ENCODE data around the gene HMGXB3. TPM values are rescaled to one million over a fixed set of nuclear protein-coding genes. Genes with fewer than 3 reads are reported as not detected.

Gene HMGXB3
- polyA plus RNA-seq, 1 donor from 2014 or later = 66.6 TPM

DNA sequence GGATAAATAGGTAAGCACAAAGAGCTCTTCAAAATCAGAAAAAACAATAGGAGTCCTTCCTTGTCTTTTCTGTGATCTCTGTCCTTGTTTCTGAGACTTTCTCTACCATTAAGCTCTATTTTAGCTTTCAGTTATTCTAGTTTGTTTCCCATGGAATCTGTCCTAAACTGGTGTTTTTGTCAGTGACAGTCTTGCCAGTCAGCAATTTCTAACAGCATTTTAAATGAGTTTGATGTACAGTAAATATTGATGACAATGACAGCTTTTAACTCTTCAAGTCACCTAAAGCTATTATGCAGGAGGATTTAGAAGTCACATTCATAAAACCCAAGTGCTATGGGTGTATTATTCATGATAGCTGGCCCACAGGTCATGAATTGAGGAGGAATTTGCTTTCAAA, 18.0 kb upstream of the HMGXB3 start:
- peaks cover 3% of the 10 kb centered on the region for H3K36me3 ChIP-seq (ENCODE audit: insufficient read depth, low read length)
- H3K4me2 ChIP-seq (ENCODE audit: low read length) = no peak overlapping the region
- H3K9me2 ChIP-seq (ENCODE audit: insufficient read depth, low read length) = no peaks in the 10 kb centered on the region
- no peaks in the 10 kb centered on the region for H4K20me1 ChIP-seq (ENCODE audit: insufficient read depth)
- H3K4me3 ChIP-seq (ENCODE audit: low read length) = no peak overlapping the region
- TF ChIP-seq EZH2 (IDR thresholded peaks at IDR 0.05; ENCODE audit: borderline replicate concordance, insufficient read depth, low read length, poor library complexity, severe bottlenecking) (no peak), TAF1 (IDR thresholded peaks at IDR 0.05; ENCODE audit: low read depth) (no peak), EP300 (conservative IDR thresholded peaks at IDR 0.05; ENCODE audit: poor library complexity, severe bottlenecking) (no peak), MXI1 (conservative IDR thresholded peaks at IDR 0.05; ENCODE audit: poor library complexity, severe bottlenecking) (no peak), CTCF (IDR thresholded peaks at IDR 0.05; ENCODE audit: poor library complexity, severe bottlenecking) (no peak), POLR2AphosphoS5 (IDR thresholded peaks at IDR 0.05) (no peak), SMC3 (conservative IDR thresholded peaks at IDR 0.05; ENCODE audit: poor library complexity) (no peak)
- H3F3A ChIP-seq (ENCODE audit: insufficient read depth, low read length, poor library complexity, severe bottlenecking) = no peaks in the 10 kb centered on the region
- no peak overlapping the region for H2AFZ ChIP-seq (ENCODE audit: low read depth, low read length)
- no peaks in the 10 kb centered on the region for H3K79me2 ChIP-seq (replicated peaks; ENCODE audit: insufficient read depth, low read length)
- H3K9me3 ChIP-seq (ENCODE audit: low read length) = no peaks in the 10 kb centered on the region
- no peak overlapping the region for H3K9ac ChIP-seq (ENCODE audit: low read length)
- no peaks in the 10 kb centered on the region for H3K27me3 ChIP-seq (ENCODE audit: insufficient read depth, low read depth, low read length)
- no peak overlapping the region for H3K27ac ChIP-seq (ENCODE audit: low read length)

- H3K4me2 ChIP-seq (ENCODE audit: low read length) = no peak overlapping the region
- H3K27me3 ChIP-seq (ENCODE audit: insufficient read depth, low read depth, low read length) = no peaks in the 10 kb centered on the region
- no peaks in the 10 kb centered on the region for H4K20me1 ChIP-seq (ENCODE audit: insufficient read depth)
- no peaks in the 10 kb centered on the region for H3F3A ChIP-seq (ENCODE audit: insufficient read depth, low read length, poor library complexity, severe bottlenecking)
- TF ChIP-seq POLR2AphosphoS5 (IDR thresholded peaks at IDR 0.05) (no peak), TAF1 (IDR thresholded peaks at IDR 0.05; ENCODE audit: low read depth) (no peak), SMC3 (conservative IDR thresholded peaks at IDR 0.05; ENCODE audit: poor library complexity) (no peak), CTCF (IDR thresholded peaks at IDR 0.05; ENCODE audit: poor library complexity, severe bottlenecking) (no peak), RAD21 (conservative IDR thresholded peaks at IDR 0.05) (no peak), MXI1 (conservative IDR thresholded peaks at IDR 0.05; ENCODE audit: poor library complexity, severe bottlenecking) (no peak), EZH2 (IDR thresholded peaks at IDR 0.05; ENCODE audit: borderline replicate concordance, insufficient read depth, low read length, poor library complexity, severe bottlenecking) (no peak), EP300 (conservative IDR thresholded peaks at IDR 0.05; ENCODE audit: poor library complexity, severe bottlenecking) (no peak)
- TF ChIP-seq, protein P1, sequence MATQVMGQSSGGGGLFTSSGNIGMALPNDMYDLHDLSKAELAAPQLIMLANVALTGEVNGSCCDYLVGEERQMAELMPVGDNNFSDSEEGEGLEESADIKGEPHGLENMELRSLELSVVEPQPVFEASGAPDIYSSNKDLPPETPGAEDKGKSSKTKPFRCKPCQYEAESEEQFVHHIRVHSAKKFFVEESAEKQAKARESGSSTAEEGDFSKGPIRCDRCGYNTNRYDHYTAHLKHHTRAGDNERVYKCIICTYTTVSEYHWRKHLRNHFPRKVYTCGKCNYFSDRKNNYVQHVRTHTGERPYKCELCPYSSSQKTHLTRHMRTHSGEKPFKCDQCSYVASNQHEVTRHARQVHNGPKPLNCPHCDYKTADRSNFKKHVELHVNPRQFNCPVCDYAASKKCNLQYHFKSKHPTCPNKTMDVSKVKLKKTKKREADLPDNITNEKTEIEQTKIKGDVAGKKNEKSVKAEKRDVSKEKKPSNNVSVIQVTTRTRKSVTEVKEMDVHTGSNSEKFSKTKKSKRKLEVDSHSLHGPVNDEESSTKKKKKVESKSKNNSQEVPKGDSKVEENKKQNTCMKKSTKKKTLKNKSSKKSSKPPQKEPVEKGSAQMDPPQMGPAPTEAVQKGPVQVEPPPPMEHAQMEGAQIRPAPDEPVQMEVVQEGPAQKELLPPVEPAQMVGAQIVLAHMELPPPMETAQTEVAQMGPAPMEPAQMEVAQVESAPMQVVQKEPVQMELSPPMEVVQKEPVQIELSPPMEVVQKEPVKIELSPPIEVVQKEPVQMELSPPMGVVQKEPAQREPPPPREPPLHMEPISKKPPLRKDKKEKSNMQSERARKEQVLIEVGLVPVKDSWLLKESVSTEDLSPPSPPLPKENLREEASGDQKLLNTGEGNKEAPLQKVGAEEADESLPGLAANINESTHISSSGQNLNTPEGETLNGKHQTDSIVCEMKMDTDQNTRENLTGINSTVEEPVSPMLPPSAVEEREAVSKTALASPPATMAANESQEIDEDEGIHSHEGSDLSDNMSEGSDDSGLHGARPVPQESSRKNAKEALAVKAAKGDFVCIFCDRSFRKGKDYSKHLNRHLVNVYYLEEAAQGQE (IDR thresholded peaks at IDR 0.05; ENCODE audit: borderline replicate concordance) = no peak
- H3K9me2 ChIP-seq (ENCODE audit: insufficient read depth, low read length) = no peaks in the 10 kb centered on the region
- H3K9me3 ChIP-seq (ENCODE audit: low read length) = no peaks in the 10 kb centered on the region
- H2AFZ ChIP-seq (ENCODE audit: low read depth, low read length) = no peak overlapping the region
- no peaks in the 10 kb centered on the region for H3K79me2 ChIP-seq (replicated peaks; ENCODE audit: insufficient read depth, low read length)
- H3K36me3 ChIP-seq (ENCODE audit: insufficient read depth, low read length) = no peaks in the 10 kb centered on the region
- no peak overlapping the region for H3K27ac ChIP-seq (ENCODE audit: low read length)
- no peak overlapping the region for H3K9ac ChIP-seq (ENCODE audit: low read length)
- H3K4me3 ChIP-seq (ENCODE audit: low read length) = no peak overlapping the region
These were observed 12.4 kb upstream of the HMGXB3 start for GRCh38 chr5:149988126-149988525.
